Measurements from ENCODE around the gene TBX2. TPM values are rescaled to one million over a fixed set of nuclear protein-coding genes. Genes with fewer than 3 reads are reported as not detected.

Gene TBX2
- total and polyA plus RNA-seq, 2 of the 13 experiments (the other 11 are each of a cell fraction or from before 2014, with no cell fraction given): 2.8 to 15.3 TPM

GRCh38 chr17:61393904-61394629, 5.6 kb upstream of the TBX2 start (continued):
- TF ChIP-seq, protein P1, sequence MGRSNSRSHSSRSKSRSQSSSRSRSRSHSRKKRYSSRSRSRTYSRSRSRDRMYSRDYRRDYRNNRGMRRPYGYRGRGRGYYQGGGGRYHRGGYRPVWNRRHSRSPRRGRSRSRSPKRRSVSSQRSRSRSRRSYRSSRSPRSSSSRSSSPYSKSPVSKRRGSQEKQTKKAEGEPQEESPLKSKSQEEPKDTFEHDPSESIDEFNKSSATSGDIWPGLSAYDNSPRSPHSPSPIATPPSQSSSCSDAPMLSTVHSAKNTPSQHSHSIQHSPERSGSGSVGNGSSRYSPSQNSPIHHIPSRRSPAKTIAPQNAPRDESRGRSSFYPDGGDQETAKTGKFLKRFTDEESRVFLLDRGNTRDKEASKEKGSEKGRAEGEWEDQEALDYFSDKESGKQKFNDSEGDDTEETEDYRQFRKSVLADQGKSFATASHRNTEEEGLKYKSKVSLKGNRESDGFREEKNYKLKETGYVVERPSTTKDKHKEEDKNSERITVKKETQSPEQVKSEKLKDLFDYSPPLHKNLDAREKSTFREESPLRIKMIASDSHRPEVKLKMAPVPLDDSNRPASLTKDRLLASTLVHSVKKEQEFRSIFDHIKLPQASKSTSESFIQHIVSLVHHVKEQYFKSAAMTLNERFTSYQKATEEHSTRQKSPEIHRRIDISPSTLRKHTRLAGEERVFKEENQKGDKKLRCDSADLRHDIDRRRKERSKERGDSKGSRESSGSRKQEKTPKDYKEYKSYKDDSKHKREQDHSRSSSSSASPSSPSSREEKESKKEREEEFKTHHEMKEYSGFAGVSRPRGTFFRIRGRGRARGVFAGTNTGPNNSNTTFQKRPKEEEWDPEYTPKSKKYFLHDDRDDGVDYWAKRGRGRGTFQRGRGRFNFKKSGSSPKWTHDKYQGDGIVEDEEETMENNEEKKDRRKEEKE (IDR thresholded peaks at IDR 0.05): no peak
- TF ChIP-seq ZNF503 (CRISPR knock-in tag; IDR thresholded peaks at IDR 0.05): peak; percentile 76
- TF ChIP-seq ZNF558 (CRISPR knock-in tag; IDR thresholded peaks at IDR 0.05; ENCODE audit: borderline replicate concordance): 0 out of 2 replicates have a peak, but pooled peaks have one; percentile 45
- no peak for TF ChIP-seq MLLT10 (CRISPR knock-in tag; IDR thresholded peaks at IDR 0.05)
- no peak for TF ChIP-seq TFDP2 (CRISPR knock-in tag; IDR thresholded peaks at IDR 0.05)
- no peak for TF ChIP-seq ZNF7 (CRISPR knock-in tag; IDR thresholded peaks at IDR 0.05)
- TF ChIP-seq YEATS4 (CRISPR knock-in tag; IDR thresholded peaks at IDR 0.05; ENCODE audit: borderline replicate concordance): peak; percentile 77
- peak; percentile 93 for TF ChIP-seq ZBTB7B (CRISPR knock-in tag; IDR thresholded peaks at IDR 0.05)
- TF ChIP-seq, protein P2, sequence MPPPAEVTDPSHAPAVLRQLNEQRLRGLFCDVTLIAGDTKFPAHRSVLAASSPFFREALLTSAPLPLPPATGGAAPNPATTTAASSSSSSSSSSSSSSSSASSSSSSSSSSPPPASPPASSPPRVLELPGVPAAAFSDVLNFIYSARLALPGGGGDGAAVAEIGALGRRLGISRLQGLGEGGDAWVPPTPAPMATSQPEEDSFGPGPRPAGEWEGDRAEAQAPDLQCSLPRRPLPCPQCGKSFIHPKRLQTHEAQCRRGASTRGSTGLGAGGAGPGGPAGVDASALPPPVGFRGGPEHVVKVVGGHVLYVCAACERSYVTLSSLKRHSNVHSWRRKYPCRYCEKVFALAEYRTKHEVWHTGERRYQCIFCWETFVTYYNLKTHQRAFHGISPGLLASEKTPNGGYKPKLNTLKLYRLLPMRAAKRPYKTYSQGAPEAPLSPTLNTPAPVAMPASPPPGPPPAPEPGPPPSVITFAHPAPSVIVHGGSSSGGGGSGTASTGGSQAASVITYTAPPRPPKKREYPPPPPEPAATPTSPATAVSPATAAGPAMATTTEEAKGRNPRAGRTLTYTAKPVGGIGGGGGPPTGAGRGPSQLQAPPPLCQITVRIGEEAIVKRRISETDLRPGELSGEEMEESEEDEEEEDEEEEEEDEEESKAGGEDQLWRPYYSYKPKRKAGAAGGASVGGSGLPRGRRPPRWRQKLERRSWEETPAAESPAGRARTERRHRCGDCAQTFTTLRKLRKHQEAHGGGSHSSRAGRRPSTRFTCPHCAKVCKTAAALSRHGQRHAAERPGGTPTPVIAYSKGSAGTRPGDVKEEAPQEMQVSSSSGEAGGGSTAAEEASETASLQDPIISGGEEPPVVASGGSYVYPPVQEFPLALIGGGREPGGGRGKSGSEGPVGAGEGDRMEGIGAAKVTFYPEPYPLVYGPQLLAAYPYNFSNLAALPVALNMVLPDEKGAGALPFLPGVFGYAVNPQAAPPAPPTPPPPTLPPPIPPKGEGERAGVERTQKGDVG (CRISPR knock-in tag; IDR thresholded peaks at IDR 0.05; ENCODE audit: borderline replicate concordance): no peak; the same call in 1 of the 2 replicates
- no peak; the same call in 1 of the 2 replicates for TF ChIP-seq AHR (CRISPR knock-in tag; IDR thresholded peaks at IDR 0.05)
- peak; percentile 46; the same call in 1 of the 2 replicates for TF ChIP-seq FOXA3 (CRISPR knock-in tag; IDR thresholded peaks at IDR 0.05)
- peak; percentile 80 for TF ChIP-seq UBTF (CRISPR knock-in tag; IDR thresholded peaks at IDR 0.05)
- TF ChIP-seq, protein P3, sequence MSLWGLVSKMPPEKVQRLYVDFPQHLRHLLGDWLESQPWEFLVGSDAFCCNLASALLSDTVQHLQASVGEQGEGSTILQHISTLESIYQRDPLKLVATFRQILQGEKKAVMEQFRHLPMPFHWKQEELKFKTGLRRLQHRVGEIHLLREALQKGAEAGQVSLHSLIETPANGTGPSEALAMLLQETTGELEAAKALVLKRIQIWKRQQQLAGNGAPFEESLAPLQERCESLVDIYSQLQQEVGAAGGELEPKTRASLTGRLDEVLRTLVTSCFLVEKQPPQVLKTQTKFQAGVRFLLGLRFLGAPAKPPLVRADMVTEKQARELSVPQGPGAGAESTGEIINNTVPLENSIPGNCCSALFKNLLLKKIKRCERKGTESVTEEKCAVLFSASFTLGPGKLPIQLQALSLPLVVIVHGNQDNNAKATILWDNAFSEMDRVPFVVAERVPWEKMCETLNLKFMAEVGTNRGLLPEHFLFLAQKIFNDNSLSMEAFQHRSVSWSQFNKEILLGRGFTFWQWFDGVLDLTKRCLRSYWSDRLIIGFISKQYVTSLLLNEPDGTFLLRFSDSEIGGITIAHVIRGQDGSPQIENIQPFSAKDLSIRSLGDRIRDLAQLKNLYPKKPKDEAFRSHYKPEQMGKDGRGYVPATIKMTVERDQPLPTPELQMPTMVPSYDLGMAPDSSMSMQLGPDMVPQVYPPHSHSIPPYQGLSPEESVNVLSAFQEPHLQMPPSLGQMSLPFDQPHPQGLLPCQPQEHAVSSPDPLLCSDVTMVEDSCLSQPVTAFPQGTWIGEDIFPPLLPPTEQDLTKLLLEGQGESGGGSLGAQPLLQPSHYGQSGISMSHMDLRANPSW (CRISPR knock-in tag; IDR thresholded peaks at IDR 0.05; ENCODE audit: borderline replicate concordance): no peak; the same call in 1 of the 2 replicates
